ENCODE measurements around the gene NCKAP5.
"Not testable (repeated sequence)": the region's sequence is repeated elsewhere in the genome, so short reads cannot be mapped to it uniquely, and the experiment has no call there.

Gene NCKAP5

GRCh38 chr2:132733094-132733493 lies 835.2 kb downstream of the NCKAP5 start:
- DNase-seq: no peak

- no peak for DNase-seq
These were observed 835.6 kb downstream of the NCKAP5 start for GRCh38 chr2:132732694-132733093.

- no peak for DNase-seq
These were observed 836.8 kb downstream of the NCKAP5 start for GRCh38 chr2:132731441-132731840.

GRCh38 chr2:132730611-132731010 lies 837.7 kb downstream of the NCKAP5 start:
- no peak for DNase-seq

GRCh38 chr2:132729522-132729921 lies 838.7 kb downstream of the NCKAP5 start:
- no peak for DNase-seq

- no peak for DNase-seq
These were observed 842.1 kb downstream of the NCKAP5 start for GRCh38 chr2:132726155-132726554.

GRCh38 chr2:132725748-132726147 lies 842.5 kb downstream of the NCKAP5 start:
- DNase-seq: no peak

- DNase-seq: no peak
These were observed 843.1 kb downstream of the NCKAP5 start for GRCh38 chr2:132725148-132725547.

- no peak for DNase-seq
These were observed 846.3 kb downstream of the NCKAP5 start for GRCh38 chr2:132721938-132722337.

GRCh38 chr2:132720393-132720792 lies 847.9 kb downstream of the NCKAP5 start:
- no peak for DNase-seq

GRCh38 chr2:132719480-132719879 lies 848.8 kb downstream of the NCKAP5 start:
- no peak for DNase-seq

- no peak for DNase-seq
These were observed 851.3 kb downstream of the NCKAP5 start for GRCh38 chr2:132716954-132717353.

- DNase-seq: no peak
These were observed 852.6 kb downstream of the NCKAP5 start for GRCh38 chr2:132715386-132716351.

- DNase-seq: no peak
These were observed 864.9 kb downstream of the NCKAP5 start for GRCh38 chr2:132703396-132703795.

GRCh38 chr2:132701810-132702209 lies 866.5 kb downstream of the NCKAP5 start:
- no peak for DNase-seq

- not testable (repeated sequence) for DNase-seq
These were observed 868.5 kb downstream of the NCKAP5 start for GRCh38 chr2:132699802-132700201.

- DNase-seq: not testable (repeated sequence)
These were observed 869.9 kb downstream of the NCKAP5 start for GRCh38 chr2:132698347-132698746.

- no peak for DNase-seq
These were observed 870.6 kb downstream of the NCKAP5 start for GRCh38 chr2:132697556-132698205.

GRCh38 chr2:132692816-132693215 lies 875.4 kb downstream of the NCKAP5 start:
- DNase-seq: no peak

- DNase-seq: no peak
These were observed 876.7 kb downstream of the NCKAP5 start for GRCh38 chr2:132691556-132691955.

- DNase-seq: no peak
These were observed 877.5 kb downstream of the NCKAP5 start for GRCh38 chr2:132690664-132691303.

- DNase-seq: no peak
These were observed 886.5 kb downstream of the NCKAP5 start for GRCh38 chr2:132681766-132682165.

GRCh38 chr2:132680544-132680943 lies 887.7 kb downstream of the NCKAP5 start:
- DNase-seq: no peak

- DNase-seq: no peak
These were observed 889.8 kb downstream of the NCKAP5 start for GRCh38 chr2:132678483-132678882.
